Glomerular endothelial cell (primary cell): ENCODE results near the gene SMARCA4. TPM values are rescaled to one million over a fixed set of nuclear protein-coding genes. Genes with fewer than 3 reads are reported as not detected.

Experiments
- DNase-seq: peaks from one replicate; pipeline ENCODE4 v3.0.0-alpha.2; 2011; ENCODE audit warnings: low read depth, low spot score; ENCODE audit errors: extremely low read depth
- total RNA-seq: library from RNA; depleted of rRNA; stranded (reverse); fragments of >200 nt; gene quantifications from 2 replicates; pipeline ENCODE4 v1.2.3, GENCODE V29; 2015

The SMARCA4 gene
- total RNA-seq, 1 donor from 2014 or later = 172 TPM

GRCh38 chr19:11028146-11028545 lies 67.3 kb downstream of the SMARCA4 start:
- DNase-seq = no peak

- DNase-seq = no peak
Measured at GRCh38 chr19:11031421-11032070, 70.7 kb downstream of the SMARCA4 start.

DNA sequence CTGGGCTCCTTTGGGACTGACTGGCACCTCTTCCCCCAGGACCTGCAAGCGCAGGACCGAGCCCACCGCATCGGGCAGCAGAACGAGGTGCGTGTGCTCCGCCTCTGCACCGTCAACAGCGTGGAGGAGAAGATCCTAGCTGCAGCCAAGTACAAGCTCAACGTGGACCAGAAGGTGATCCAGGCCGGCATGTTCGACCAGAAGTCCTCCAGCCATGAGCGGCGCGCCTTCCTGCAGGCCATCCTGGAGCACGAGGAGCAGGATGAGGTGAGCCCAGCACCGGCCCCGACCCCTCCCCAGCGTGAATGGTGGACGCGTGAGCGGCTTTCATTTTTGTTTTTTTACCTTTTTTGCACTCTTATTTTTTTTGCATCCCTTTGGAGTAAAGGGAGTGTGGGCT lies 72.4 kb downstream of the SMARCA4 start:
- DNase-seq = no peak

GRCh38 chr19:11033763-11034162 lies 72.9 kb downstream of the SMARCA4 start:
- DNase-seq = no peak

DNA sequence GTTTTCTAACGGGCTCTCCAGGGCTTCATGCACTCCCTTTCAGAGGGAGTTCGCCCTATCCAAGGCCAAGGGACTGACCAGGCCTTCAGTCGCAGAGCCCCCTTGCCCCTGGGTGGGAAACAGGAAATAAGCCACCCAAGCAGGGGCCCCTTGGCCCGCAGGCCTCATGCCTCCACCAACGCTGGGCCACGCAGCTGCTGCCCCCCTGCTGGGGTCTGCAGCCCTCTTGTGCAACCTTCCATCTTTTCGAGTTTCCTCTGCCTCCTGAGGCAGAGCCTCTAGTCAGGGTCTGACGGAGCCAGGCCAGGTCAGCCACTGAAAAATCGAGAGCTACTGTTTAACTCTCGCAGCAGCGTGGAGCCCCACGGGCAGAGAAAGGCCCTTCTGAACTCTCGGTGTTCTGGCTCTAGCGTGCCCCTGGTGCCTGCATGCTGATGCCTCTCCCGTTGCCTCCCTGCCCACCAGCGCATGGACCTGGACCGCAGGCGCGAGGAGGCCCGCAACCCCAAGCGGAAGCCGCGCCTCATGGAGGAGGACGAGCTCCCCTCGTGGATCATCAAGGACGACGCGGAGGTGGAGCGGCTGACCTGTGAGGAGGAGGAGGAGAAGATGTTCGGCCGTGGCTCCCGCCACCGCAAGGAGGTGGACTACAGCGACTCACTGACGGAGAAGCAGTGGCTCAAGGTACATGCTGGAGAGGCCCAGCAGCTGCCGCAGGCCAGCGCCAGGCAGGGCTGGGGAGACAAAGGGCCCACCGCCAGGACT lies 73.8 kb downstream of the SMARCA4 start:
- no peak for DNase-seq

DNA sequence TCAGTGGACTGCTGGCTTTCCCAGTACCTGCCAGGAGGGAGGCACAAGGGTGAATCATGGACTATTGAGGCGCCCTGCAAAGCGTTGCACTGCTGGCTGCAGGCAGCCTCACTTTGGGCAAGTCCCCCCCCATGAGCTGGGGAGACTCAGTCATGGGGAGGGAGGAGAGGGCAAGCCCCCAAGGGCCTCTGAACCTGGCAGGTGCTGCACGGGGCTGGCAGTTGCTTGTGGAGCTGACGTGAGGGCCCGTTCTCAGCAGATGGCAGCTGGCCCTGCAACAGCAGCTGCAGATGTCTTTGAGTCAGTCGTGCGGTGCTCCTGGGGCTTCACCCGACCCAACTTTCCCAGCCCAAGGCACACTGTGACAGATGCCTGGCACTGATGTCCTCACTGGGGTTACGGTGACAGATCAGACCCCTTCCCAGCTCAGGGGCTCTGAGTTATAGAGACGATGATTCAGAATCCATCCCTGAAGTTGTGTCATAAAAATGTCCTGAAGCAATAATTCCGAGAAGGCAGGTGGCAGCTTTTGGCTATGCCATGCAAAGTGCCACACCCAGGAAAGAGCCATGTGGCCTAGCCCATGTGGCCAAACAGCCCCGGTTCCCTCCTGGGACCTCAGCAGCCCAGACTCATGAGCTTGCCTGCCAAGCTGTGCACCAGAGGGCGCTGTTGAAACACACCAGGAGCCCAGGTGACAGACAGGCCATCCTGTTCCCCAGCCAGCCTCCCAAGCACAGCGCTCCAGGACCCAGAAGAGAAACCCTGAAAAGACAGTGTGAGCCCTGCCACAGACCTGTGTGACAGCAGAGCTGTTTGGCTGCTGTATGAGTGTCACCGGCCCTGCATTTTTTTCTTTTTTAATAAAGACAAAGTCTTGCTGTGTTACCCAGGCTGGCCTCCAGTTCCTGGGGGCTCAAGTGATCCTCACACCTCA lies 74.9 kb downstream of the SMARCA4 start:
- peak; percentile 66 for DNase-seq

DNA sequence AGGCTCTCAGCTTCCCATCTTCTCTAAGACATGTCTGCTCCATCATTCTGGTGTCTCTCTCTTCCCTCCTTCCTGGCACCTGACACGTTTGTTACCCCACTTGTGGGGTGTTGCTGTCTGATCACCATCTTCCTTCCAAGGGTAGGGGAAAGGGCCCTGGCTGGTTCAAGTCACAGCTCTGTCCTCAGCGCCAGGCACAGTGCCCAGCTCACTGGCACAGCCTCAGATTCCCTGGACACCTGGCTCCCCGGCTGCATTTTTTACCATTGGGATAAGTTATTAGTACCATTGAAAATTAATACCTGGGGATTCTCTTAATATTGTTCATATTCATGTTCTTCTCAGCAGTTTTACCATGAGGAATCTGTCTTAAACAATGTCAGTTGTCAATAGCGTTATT lies 77.7 kb downstream of the SMARCA4 start:
- DNase-seq = no peak

DNA sequence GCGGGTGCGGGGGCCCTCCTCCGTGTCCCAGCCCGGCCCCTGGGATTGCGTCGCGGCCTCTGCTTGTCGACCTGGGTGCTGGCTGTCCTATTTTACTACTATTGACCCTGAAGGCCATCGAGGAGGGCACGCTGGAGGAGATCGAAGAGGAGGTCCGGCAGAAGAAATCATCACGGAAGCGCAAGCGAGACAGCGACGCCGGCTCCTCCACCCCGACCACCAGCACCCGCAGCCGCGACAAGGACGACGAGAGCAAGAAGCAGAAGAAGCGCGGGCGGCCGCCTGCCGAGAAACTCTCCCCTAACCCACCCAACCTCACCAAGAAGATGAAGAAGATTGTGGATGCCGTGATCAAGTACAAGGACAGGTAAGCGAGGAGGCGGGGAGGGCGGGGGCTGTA lies 80.4 kb downstream of the SMARCA4 start:
- no peak for DNase-seq

DNA sequence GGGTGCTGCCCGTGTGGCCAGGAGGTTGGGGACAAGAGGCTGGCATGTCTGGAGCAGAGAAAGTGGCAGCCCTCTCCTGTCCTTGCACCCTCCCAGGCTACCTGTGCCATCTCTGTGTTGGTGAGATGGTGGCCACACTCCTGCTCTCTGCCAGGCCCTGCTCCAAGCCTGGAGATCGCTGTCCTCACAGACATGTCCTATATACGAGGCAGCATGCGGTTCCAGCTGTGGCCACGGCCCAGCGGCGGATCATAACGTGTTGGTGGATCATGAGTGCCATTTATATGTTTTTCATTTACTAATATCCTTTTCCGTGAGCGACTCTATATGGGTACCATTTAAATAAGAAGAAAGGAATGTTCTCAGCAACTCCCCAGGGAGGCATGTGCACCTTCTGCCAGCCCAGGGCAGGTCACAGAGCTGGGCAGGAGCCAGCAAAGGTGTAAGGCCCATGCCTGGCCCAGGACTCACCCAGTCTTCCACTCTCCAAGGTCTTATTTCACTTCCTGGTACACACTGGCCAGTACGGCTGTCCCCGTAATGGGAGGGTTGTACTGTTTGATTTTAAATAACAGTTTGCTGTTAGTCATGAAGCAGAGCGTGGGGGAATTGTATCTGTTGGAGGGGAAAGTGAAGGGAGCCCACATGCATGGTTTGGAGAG lies 81.3 kb downstream of the SMARCA4 start:
- no peak for DNase-seq

- no peak for DNase-seq
Measured at GRCh38 chr19:11044431-11044830, 83.6 kb downstream of the SMARCA4 start.

DNA sequence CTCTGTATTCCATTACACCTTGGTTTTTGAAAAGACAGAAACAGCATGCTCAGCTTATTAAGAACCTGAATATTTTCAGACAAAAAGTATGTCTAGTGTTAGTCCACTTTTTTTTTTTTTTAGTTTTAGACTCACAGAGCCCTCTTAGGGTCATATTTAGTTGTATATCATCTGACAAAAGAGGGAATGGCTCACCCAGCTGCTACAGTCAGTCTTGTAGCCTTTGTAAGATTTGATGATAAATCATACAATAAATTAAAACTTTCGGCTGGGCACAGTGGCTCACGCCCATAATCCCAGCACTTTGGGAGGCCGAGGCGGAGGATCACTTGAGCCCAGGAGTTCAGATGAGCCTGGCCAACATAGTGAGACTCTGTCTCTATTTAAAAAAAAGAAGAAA lies 84.7 kb downstream of the SMARCA4 start:
- DNase-seq = no peak

GRCh38 chr19:11046605-11047354 lies 86.0 kb downstream of the SMARCA4 start:
- DNase-seq = no peak

DNA sequence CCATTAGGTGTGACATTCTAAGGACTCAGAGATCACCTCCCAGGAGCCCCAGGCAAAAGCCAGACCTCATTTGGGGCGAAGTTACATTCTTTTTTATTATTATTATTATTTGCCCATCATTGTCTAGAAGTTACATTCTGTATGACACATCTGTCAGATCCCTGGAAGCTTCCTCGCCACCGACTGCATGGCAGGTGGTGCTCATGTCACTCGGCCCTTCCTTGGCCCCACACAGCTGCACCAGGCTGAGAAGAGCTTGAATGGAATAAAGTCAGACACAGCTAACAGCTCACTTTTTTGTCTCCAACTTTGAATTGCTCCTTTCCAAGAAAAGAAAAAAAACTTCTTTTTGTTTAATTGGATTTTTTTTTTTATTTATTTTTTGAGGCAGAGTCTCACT lies 87.0 kb downstream of the SMARCA4 start:
- no peak for DNase-seq

DNA sequence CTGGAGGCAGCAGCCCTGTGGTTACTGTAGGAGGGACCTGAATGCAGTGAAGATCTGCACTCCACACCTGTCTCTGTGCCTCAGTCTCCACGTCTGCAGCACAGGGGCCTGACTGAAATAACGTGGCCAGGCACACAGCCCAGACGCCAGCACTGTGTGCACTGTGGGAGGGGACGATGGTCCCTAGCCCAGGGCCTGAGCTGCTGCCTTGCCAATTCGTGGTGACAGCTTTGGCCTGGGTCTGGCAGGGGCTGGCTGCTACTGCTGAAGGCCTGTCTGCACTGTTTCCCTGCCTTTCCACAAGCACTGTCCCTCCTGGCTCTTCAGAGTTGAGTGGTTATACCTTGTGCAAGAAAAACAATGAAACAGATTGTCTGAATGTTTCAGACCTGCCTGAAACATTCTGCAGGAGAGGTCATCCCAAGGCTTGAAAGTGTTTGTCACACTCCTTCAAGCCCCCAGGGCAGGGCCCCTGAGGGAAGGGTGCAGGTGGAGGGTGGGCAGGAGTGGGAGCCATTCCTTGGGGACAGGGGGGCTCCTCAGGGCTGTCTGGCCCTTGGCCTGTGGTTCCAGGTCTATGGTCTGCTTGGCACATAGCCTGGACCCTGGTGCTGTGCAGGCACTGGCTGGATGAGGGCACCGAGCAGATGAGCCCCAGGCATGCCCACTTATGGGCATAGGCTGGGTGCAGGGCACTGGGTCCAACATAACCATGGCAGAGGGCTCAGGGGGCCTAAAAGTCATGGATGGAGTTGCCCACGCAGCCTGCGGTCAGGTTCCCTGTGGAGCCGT lies 89.7 kb downstream of the SMARCA4 start:
- no peak for DNase-seq

DNA sequence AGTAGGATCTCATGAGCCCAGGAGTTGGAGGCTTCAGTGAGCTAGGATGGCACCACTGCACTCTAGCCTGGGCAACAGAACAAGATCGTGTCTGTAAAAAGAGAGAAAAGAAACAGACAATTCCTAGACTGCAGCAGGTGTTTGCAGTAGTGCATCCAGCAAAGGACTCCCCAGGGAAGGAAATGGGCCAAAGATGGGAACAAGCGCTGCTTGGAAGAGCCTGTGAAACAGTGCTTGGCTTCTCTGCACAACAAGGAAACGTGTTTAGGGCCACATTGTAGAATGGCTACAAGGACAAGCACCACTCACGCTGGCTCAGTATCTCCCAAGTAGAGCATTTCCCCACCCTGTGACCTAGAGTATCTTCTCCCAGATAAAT lies 93.0 kb downstream of the SMARCA4 start:
- DNase-seq = no peak

DNA sequence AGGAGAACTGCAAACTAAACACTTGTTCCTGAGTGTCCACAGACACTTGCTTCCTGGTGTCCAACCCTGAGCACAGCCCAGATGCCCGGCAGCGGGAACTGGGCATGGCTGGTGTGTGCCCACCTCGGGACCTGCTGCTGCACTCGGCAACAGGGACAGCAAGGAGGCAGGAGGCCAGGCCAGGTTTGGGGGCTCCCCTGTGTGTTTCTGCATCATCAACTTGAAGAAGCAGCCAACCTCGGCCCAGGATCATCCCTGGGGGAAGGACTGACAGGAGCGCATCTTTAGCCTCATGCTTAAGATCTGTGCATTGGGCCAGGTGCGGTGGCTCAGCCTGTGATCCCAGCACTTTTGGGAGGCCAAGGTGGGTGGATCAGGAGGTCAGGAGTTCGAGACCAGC lies 93.4 kb downstream of the SMARCA4 start:
- DNase-seq = no peak

DNA sequence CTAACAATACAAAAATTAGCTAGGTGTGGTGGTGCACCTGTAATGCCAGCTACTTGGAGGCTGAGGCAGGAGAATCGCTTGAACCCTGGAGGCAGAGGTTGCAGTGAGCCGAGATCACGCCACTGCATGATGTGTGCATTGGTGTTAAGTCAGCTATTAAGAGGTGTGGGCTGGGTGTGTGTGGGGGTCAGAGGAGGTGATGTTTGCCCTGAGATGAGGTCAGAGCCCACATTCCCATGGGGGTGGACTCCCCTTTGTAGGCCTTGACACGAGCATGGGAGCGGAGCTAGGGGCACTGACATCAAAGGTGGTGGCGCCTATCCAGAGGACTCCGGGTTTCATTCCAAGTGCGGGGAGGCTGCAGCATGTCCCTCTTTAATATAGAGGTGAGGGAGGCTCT lies 93.8 kb downstream of the SMARCA4 start:
- DNase-seq = no peak

GRCh38 chr19:11058246-11059030 lies 97.6 kb downstream of the SMARCA4 start:
- DNase-seq = no peak
